ENCODE measurements around the gene FSD1L.
"Not testable (repeated sequence)": the region's sequence is repeated elsewhere in the genome, so short reads cannot be mapped to it uniquely, and the experiment has no call there.

FSD1L gene

DNA sequence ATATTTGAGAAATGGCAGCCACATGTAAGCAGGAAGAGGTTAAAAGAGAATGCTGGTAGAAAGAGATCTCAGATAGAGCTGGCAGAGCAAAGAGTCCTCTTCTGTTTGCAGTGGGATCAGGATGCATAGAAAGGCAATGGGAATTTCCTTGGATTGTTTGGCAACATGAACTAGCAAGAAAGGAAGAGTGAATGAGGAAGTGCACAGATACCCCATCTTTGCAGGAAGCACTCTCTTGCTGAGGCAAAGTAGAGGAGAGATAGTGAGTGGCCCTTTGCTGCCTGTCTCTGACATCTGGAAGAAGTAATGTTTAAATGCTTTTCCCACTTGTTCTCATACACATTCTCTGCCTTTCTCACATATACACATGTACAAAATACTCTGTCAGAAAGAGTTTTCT is 124.6 kb downstream of the FSD1L start:
- no peak for DNase-seq (ENCODE audit: low read depth)

DNA sequence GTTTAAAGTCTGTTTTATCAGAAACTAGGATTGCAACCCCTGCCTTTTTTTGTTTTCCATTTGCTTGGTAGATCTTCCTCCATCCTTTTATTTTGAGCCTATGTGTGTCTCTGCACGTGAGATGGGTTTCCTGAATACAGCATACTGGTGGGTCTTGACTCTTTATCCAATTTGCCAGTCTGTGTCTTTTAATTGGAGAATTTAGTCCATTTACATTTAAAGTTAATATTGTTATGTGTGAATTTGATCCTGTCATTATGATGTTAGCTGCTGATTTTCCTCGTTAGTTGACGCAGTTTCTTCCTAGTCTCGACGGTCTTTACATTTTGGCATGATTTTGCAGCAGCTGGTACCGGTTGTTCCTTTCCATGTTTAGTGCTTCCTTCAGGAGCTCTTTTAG is 132.1 kb downstream of the FSD1L start:
- DNase-seq (ENCODE audit: low read depth): not testable (repeated sequence)

DNA sequence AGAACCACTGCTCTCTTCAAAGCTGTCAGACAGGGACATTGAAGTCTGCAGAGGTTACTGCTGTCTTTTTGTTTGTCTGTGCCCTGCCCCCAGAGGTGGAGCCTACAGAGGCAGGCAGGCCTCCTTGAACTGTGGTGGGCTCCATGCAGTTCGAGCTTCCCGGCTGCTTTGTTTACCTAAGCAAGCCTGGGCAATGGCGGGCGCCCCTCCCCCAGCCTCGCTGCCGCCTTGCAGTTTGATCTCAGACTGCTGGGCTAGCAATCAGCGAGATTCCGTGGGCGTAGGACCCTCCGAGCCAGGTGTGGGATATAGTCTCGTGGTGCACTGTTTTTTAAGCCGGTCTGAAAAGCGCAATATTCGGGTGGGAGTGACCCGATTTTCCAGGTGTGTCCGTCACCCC is 133.7 kb downstream of the FSD1L start:
- DNase-seq (ENCODE audit: low read depth): not testable (repeated sequence)

DNA sequence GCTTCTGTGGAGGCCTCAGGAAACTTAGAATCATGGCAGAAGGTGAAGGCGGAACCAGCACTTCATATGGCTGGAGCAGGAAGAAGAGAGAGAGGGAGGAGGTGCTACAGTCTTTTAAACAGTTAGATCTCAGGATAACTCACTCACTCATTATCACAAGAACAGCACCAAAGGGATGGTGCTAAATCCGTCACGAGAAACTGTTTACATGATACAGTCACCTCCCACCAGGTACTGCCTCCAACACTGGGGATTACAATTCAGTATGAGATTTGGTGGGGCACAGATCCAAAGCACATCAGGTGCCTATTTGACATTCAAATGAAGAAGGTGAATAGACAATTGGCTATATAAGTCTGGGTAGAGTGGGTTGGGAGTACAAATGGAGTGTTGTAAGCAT is 145.3 kb downstream of the FSD1L start:
- no peak for DNase-seq (ENCODE audit: low read depth)
